Measurements from ENCODE around the gene FARP1.
"Not testable (repeated sequence)": the region's sequence is repeated elsewhere in the genome, so short reads cannot be mapped to it uniquely, and the experiment has no call there.

The FARP1 gene

DNA sequence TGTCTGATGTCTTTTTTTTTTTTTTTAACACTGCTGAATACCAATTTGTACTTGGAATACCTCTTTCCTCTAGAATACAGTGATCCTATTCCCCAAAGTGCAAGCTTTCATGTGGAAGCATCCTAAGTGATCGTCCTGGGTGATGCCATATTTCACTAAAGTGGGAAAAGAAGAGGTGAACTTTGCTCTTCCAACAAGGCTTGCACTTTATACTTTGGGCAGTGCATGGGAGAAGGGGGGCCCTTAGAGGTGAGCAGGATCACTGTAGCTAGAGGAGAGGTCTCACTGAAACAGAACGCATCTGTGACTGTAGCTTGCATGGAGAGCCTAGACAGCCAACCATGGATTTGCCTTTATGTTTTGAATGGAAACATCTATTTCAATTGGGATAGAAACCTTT is 260.2 kb downstream of the FARP1 start:
- DNase-seq (ENCODE audit: low spot score) = no peak

DNA sequence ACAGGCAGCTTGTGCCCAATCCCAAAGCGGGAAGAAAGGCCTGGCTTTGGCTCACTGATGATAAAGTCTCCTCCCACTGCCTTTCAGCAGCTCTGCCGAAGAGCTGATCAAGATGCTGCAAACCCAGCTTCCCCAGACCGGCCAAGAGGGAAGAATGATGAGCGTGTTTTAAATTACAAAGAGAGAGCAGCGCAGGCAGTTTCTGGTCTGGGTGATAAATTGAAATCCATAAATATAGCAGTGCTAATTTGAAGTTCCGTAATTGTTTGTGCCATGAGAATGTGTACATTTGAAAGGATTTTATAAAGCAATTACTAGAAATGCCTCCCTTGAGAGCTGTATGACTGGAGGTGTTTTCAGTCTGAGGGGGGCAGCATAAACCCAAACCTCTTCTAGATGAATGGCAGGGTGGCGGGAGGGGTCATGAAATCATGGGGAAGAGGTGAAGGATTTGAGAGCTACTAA is 262.2 kb downstream of the FARP1 start:
- DNase-seq (ENCODE audit: low spot score) = peak; percentile 19

GRCh38 chr13:98405690-98406344 is 262.9 kb downstream of the FARP1 start:
- no peak for DNase-seq (ENCODE audit: low spot score)

DNA sequence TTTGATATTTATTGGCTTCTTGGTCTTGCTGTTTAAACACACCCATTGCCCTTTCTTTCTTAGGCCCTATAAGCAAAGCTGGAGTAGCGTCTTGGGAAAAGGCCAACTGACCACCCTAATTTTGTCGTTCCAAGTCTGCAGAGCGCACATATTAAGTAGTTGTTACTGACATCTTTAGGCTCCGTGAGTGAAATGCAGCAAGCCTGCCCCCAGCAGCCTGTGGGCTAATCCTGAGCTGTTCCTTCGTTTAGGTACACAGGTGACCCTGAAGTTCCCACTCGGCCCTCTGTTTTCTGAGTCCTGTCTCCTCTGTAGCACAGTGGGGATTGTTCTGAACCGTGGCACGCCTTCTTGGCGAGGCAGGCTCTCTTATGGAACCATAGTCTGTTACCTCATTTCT is 263.5 kb downstream of the FARP1 start:
- no peak for DNase-seq (ENCODE audit: low spot score)

DNA sequence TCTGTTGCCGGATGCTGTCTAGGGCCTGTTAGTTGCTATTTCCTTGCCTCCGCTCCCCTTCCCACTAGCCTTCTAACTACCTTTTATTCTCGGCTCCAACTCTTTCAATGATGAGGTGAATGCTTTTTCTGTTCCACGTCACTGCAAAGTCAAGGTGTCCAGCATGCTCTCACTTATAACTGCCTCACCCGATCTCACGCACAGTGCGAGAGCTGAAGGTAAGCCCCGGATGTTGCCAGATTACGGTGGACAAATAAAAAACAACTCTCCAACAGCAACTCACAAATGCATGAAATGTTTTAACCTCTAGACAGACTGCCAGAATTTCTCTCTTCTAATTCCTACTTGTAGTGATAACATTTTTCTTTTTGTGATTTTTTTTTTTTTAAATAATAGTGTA is 264.1 kb downstream of the FARP1 start:
- no peak for DNase-seq (ENCODE audit: low spot score)

DNA sequence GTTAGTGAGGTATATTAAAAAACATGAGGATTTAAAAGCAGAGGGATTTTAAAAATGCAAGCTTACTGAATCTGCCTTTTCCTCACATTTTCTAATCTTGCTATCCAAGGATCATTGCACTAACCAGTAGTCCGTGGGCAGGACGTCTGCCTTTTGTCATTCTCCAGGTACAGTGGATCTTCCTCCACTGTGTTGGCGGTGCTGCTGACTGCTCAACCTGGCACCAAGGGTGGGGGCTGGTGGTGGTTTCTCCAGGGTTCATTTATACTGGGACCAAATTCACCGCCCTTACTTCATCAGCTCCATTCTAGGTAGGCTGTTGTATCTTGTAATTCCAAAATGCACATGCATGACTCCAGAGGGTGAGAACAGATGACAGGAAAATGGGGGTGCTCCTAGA is 264.7 kb downstream of the FARP1 start:
- no peak for DNase-seq (ENCODE audit: low spot score)

- no peak for DNase-seq (ENCODE audit: low spot score)
Observed at GRCh38 chr13:98409281-98409680, 266.4 kb downstream of the FARP1 start.

- DNase-seq (ENCODE audit: low spot score) = no peak
Observed at GRCh38 chr13:98410612-98411011, 267.7 kb downstream of the FARP1 start.

- DNase-seq (ENCODE audit: low spot score) = no peak
Observed at GRCh38 chr13:98411013-98411412, 268.1 kb downstream of the FARP1 start.

GRCh38 chr13:98411617-98412265 is 268.8 kb downstream of the FARP1 start:
- no peak for DNase-seq (ENCODE audit: low spot score)

- not testable (repeated sequence) for DNase-seq (ENCODE audit: low spot score)
Observed at GRCh38 chr13:98413278-98413677, 270.4 kb downstream of the FARP1 start.

GRCh38 chr13:98413796-98414195 is 270.9 kb downstream of the FARP1 start:
- DNase-seq (ENCODE audit: low spot score) = no peak

GRCh38 chr13:98415326-98416070 is 272.6 kb downstream of the FARP1 start:
- DNase-seq (ENCODE audit: low spot score) = no peak

DNA sequence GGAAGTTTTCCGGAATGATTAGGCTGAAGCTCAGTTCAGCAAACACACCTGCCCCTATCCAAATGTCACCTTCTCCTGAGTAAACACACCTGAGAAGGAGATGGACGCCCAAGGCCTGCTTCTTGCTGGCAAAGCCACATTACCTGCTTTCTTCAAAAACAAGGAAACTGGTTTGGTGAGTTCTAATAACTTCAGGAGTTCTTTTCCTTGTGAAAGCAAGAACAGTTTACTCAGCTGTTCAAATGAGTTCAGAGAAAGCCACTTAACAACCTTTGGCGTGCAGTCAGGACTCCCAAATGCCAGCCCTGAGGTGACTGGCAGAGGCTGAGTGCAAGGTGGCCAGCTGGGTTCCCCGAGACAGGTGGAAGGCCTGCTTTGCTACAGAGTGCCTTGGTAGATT is 273.5 kb downstream of the FARP1 start:
- no peak for DNase-seq (ENCODE audit: low spot score)

DNA sequence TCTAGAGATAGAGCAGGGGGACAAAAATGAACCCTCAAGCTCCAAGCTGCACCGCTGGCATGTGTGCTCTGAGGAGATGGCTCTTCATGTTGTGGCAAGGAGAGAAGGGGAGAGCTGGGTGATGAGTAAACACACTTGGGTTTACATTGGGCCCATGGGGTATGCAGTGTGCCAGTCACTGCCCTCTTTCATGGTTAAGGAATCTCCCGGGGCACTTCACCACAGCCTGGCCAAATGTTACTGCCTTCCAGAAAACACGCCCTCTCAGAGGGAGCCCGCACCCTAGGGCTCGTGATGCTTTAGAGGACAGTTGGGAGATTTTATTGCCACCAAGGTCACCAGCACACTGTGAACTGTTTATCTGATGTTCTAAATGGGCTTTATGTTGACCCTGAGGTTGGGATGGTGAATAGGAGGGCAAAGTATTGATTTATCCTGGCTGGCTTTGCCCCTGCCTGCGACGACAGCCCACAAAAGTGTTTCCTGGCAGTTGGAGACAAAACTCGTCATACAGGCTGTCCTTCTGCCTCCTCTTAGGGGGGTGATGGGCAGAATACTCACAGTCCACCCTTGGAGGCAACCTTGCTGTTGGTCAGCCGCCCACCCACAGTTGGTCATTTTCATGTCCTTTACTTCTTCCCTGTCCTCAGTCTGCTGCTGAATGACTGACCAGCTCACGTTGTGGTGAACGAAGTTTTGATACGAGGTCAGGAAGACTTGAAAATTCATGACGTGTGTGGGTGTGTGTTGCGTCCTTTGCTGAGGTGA is 277.1 kb downstream of the FARP1 start:
- no peak for DNase-seq (ENCODE audit: low spot score)

GRCh38 chr13:98420554-98421175 is 277.8 kb downstream of the FARP1 start:
- DNase-seq (ENCODE audit: low spot score) = no peak

DNA sequence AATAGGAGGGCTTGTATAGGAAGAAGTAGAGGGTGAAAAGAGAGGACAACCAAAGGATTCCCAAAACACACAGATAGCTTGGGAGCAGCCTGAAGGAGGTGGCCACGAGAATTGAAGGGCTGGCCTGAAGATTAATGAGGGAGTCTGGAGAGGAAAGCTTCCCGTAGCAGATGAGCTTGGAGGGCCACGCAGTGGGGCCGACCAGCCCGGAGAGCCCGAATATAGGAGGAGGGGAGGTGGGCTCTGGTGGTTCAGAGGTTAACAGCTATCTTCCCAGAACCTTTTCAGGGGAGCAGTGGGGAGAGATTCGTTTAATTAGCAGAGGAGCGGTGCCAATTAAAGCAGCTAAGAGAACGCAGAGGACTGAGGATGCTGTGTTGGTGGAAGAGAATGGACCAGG is 279.2 kb downstream of the FARP1 start:
- DNase-seq (ENCODE audit: low spot score) = no peak

- no peak for DNase-seq (ENCODE audit: low spot score)
Observed at GRCh38 chr13:98423417-98423816, 280.5 kb downstream of the FARP1 start.

DNA sequence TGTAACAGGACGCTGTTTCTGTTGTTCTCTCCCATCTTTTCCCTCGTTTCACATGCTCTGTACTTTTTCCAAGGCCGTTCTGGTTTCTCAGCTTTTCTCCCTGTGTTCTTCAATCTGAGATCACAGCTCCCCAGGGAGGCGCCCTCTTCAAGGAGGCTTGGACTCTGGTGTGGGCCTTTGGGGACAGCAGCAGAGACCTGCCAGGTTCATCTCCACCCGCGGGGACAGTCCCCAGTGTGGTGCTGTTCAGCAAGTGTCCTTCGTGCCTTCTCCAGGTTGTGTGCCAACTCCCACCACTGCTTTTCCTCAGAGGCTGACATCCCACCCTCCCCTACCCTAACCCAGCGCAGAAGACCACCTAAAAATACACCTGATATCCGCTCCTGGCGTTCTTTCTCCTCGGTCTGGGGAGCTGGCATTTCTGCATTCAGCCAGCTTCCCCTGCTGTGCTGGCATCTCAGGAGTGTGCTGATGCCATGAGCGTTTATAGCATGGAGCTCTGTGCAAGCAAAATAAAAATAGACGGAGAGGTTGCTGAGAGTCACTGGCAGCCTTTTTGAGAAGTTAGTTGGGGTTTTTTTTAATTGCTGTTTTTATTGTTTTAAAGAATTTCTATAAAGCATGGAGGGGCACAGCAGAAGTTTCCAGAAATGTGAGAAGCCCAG is 284.6 kb downstream of the FARP1 start:
- no peak for DNase-seq (ENCODE audit: low spot score)

- DNase-seq (ENCODE audit: low spot score) = no peak
Observed at GRCh38 chr13:98428256-98428966, 285.5 kb downstream of the FARP1 start.

GRCh38 chr13:98429081-98429480 is 286.2 kb downstream of the FARP1 start:
- no peak for DNase-seq (ENCODE audit: low spot score)

Measured in pons (tissue), 1 donor.